HCT116 (cell line): ENCODE results near the gene ZBTB20. TPM values are rescaled to one million over a fixed set of nuclear protein-coding genes. Genes with fewer than 3 reads are reported as not detected.

Experiments
- ATAC-seq: fragments of 200-7000 bp; cut with Tn5 transposase; 2 replicates; pipeline ENCODE4 v1.9.1; 2020; ENCODE audit warnings: mild to moderate bottlenecking, moderate library complexity
- BruUV-seq: library from RNA; stranded (reverse); fragments of 400-500 nt; replicated peaks from 2 replicates; lab custom pipeline; 2021; lab: Mats Ljungman, UMichigan
- CTCF ChIA-PET: fragments of 300-600 bp; sonication (Branson Sonifier 250); formaldehyde crosslinking; loops from one replicate; lab custom pipeline; 2021; ENCODE audit warnings: antibody characterized with exemption; lab: Charles Lee
- POLR2A ChIA-PET: fragments of 300-600, 350-600 bp; sonication (Branson Sonifier 250); formaldehyde crosslinking; loops from one replicate; lab custom pipeline; 2021; ENCODE audit warnings: antibody characterized with exemption; lab: Charles Lee
- RAD21 ChIA-PET, 2 experiments: fragments of 300-600 bp; sonication (Branson Sonifier 250); formaldehyde crosslinking; loops; one replicate each; lab custom pipeline; 2023; ENCODE audit warnings: low total read pairs in 2 of 2; ENCODE audit not compliant: uncharacterized antibody in 2 of 2, unreplicated experiment in 2 of 2, low non-redundant PET in 1 of 2; lab: Charles Lee
- DNase-seq: peaks from one replicate; pipeline ENCODE4 v3.0.0-alpha.2; 2010; ENCODE audit warnings: low read depth, low spot score
- H2AFZ ChIP-seq: fragments of 200-600 bp; shearing (Covaris generic), sonication (generic); 2 replicates; pipeline ENCODE4 v1.6.1; 2017; ENCODE audit warnings: low read depth, mixed run types, mixed read lengths, antibody characterized with exemption, low read length; ENCODE audit not compliant: poor library complexity, severe bottlenecking
- H3K27ac ChIP-seq: 2 replicates; pipeline ENCODE4 v1.5.1; 2012; ENCODE audit warnings: low read depth, low read length
- H3K27me3 ChIP-seq: fragments of 200-600 bp; sonication (generic); 2 replicates; pipeline ENCODE4 v1.6.1; 2016; ENCODE audit warnings: mixed run types, low read length, mixed read lengths; ENCODE audit not compliant: insufficient read depth
- H3K36me3 ChIP-seq, 2 experiments: fragments of 200-500 bp in 1 of 2; fragments of 200-600 bp in 1 of 2; sonication (Bioruptor generic) in 1 of 2; sonication (generic) in 1 of 2; 2 replicates each; pipeline versions ENCODE4 v1.5.1 to v1.6.1; 2014 to 2016; ENCODE audit warnings: low read length in 2 of 2, inconsistent platforms in 1 of 2, mixed read lengths in 1 of 2, mixed run types in 1 of 2; ENCODE audit not compliant: insufficient read depth in 2 of 2, control insufficient read depth in 1 of 2
- H3K4me1 ChIP-seq, 2 experiments: fragments of 200-600 bp in 1 of 2; sonication (generic) in 1 of 2; 2 replicates each; pipeline versions ENCODE4 v1.5.1 to v1.6.1; 2012 to 2017; ENCODE audit warnings: low read length in 2 of 2, inconsistent platforms in 1 of 2, mild to moderate bottlenecking in 1 of 2, mixed read lengths in 1 of 2, mixed run types in 1 of 2, moderate library complexity in 1 of 2; ENCODE audit not compliant: insufficient read depth in 2 of 2, control insufficient read depth in 1 of 2
- H3K4me2 ChIP-seq: fragments of 200-600 bp; sonication (generic); 2 replicates; pipeline ENCODE4 v1.6.1; 2017; ENCODE audit warnings: mixed run types, low read length, mixed read lengths
- H3K4me3 ChIP-seq, 2 experiments: fragments of 200-600 bp in 1 of 2; sonication (generic) in 1 of 2; replicated peaks in 1 of 2; 2 replicates each; pipeline ENCODE4 v1.5.1; 2011 to 2016; ENCODE audit warnings: low read length in 2 of 2, control low read depth in 1 of 2, low read depth in 1 of 2, mild to moderate bottlenecking in 1 of 2, mixed read lengths in 1 of 2, mixed run types in 1 of 2
- H3K79me2 ChIP-seq: fragments of 200-600 bp; sonication (generic); 2 replicates; pipeline ENCODE4 v1.6.1; 2017; ENCODE audit warnings: mild to moderate bottlenecking, mixed run types, low read length, moderate library complexity, mixed read lengths; ENCODE audit not compliant: insufficient read depth
- H3K9ac ChIP-seq: fragments of 200-600 bp; sonication (generic); 2 replicates; pipeline ENCODE4 v1.6.1; 2016; ENCODE audit warnings: low read length, mixed read lengths
- H3K9me2 ChIP-seq: fragments of 200-600 bp; sonication (generic), shearing (Covaris generic); 2 replicates; pipeline ENCODE4 v1.6.1; 2017; ENCODE audit warnings: mixed run types, mild to moderate bottlenecking, moderate library complexity; ENCODE audit not compliant: insufficient read depth
- H3K9me3 ChIP-seq, 2 experiments: fragments of 200-500 bp in 1 of 2; fragments of 200-600 bp in 1 of 2; sonication (Bioruptor generic) in 1 of 2; sonication (generic) in 1 of 2; 2 replicates each; pipeline ENCODE4 v1.6.1; 2014 to 2017; ENCODE audit warnings: low read length in 2 of 2, mixed read lengths in 2 of 2, inconsistent platforms in 1 of 2, low read depth in 1 of 2, mild to moderate bottlenecking in 1 of 2, mixed run types in 1 of 2, moderate library complexity in 1 of 2; ENCODE audit not compliant: control insufficient read depth in 1 of 2, insufficient read depth in 1 of 2
- H4K20me1 ChIP-seq: fragments of 200-600 bp; sonication (generic), shearing (Covaris generic); 2 replicates; pipeline ENCODE4 v1.6.1; 2017; ENCODE audit warnings: mixed run types, mild to moderate bottlenecking, moderate library complexity; ENCODE audit not compliant: insufficient read depth
- CBX3 ChIP-seq: IDR thresholded peaks from 2 replicates; pipeline ENCODE4 v1.6.1; 2012; ENCODE audit warnings: low read depth
- CTCF ChIP-seq, 3 experiments: fragments of 200-600 bp in 1 of 3; sonication (generic) in 1 of 3; IDR thresholded peaks in 2 of 3; conservative IDR thresholded peaks in 1 of 3; 2 replicates each; pipeline ENCODE4 v1.5.1; 2012 to 2017; ENCODE audit warnings: low read depth in 2 of 3, low read length in 2 of 3, antibody characterized with exemption in 1 of 3, borderline replicate concordance in 1 of 3, control low read depth in 1 of 3, mild to moderate bottlenecking in 1 of 3, mixed read lengths in 1 of 3, mixed run types in 1 of 3, moderate library complexity in 1 of 3; ENCODE audit not compliant: insufficient read depth in 1 of 3
- EGR1 ChIP-seq: IDR thresholded peaks from 2 replicates; pipeline ENCODE4 v1.6.1; 2012; ENCODE audit warnings: low read depth
- POLR2A ChIP-seq: IDR thresholded peaks from 2 replicates; pipeline ENCODE4 v1.7.0; 2011; ENCODE audit warnings: borderline replicate concordance; ENCODE audit not compliant: insufficient read depth, insufficient read length; ENCODE audit errors: extremely low read depth
- POLR2AphosphoS5 ChIP-seq: IDR thresholded peaks from 2 replicates; pipeline ENCODE4 v1.6.1; 2011; ENCODE audit warnings: mild to moderate bottlenecking, low read depth, low read length, moderate library complexity
- TCF7L2 ChIP-seq: IDR thresholded peaks from 2 replicates; pipeline ENCODE4 v1.7.0; 2011; ENCODE audit warnings: borderline replicate concordance, inconsistent platforms; ENCODE audit not compliant: insufficient read depth, insufficient read length; ENCODE audit errors: extremely low read depth
- ZFX ChIP-seq: fragments of 450-650 bp; IDR thresholded peaks from 2 replicates; pipeline ENCODE4 v1.6.1; 2017
- intact Hi-C: fragments of 100-400 bp; cut with micrococcal nuclease; formaldehyde crosslinking; loops from 2 replicates; pipeline ENCODE4 v1.10.0; 2022
- total RNA-seq: library from RNA; stranded (reverse); gene quantifications from one replicate; pipeline ENCODE4 v1.2.1, GENCODE V29; 2021; ENCODE audit not compliant: unreplicated experiment
- TF ChIP-seq, protein P1 (sequence below): IDR thresholded peaks from 2 replicates; pipeline ENCODE4 v1.6.1; 2011; ENCODE audit warnings: mild to moderate bottlenecking, low read length, moderate library complexity; ENCODE audit not compliant: insufficient replicate concordance; ENCODE audit errors: extremely low read depth
- TF ChIP-seq, protein P2 (sequence below): IDR thresholded peaks from 2 replicates; pipeline ENCODE4 v1.6.1; 2012

Gene ZBTB20
- total RNA-seq, 1 experiment from 2014 or later: 42.1 TPM

GRCh38 chr3:114307832-114308231 is 839.3 kb downstream of the ZBTB20 start (continued):
- no peak for TF ChIP-seq POLR2A

DNA sequence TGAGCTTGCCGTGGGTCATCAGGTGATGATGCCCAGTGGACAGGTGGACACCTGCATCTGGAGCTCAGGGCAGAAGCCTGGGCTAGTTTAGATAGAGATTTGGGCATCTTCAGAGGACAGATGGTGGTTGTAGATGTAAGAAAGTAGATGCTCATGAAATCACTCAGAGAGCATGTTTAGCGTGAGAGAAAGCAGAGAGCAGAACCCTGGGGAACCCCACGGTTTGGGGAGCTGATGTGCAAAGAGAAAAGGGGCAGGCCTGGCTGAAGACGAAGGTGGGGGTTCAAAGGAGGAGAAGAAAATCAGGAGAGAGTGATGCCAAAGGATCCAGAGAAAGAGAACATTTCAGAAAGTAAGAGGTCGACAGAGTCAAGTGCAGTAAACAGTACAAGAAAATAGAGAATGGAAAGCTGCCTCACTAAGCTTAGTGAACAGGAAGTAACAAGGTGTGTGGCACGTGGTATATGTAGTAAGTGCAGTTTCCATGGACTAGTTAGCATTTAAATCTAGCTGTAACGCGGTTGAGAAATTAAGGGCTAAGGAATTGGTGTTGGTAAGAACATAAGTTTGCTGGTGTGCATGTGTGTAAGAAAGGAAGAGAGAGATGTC is 839.8 kb downstream of the ZBTB20 start:
- Histone ChIP-seq H3K79me2 (no peaks in the 10 kb centered on the region), H3K36me3 (no peaks in the 10 kb centered on the region)
- POLR2A ChIA-PET: no interaction called here
- TF ChIP-seq, protein P1, sequence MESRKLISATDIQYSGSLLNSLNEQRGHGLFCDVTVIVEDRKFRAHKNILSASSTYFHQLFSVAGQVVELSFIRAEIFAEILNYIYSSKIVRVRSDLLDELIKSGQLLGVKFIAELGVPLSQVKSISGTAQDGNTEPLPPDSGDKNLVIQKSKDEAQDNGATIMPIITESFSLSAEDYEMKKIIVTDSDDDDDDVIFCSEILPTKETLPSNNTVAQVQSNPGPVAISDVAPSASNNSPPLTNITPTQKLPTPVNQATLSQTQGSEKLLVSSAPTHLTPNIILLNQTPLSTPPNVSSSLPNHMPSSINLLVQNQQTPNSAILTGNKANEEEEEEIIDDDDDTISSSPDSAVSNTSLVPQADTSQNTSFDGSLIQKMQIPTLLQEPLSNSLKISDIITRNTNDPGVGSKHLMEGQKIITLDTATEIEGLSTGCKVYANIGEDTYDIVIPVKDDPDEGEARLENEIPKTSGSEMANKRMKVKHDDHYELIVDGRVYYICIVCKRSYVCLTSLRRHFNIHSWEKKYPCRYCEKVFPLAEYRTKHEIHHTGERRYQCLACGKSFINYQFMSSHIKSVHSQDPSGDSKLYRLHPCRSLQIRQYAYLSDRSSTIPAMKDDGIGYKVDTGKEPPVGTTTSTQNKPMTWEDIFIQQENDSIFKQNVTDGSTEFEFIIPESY: no peak
- TF ChIP-seq EGR1 (no peak), ZFX (no peak), POLR2AphosphoS5 (no peak), CBX3 (no peak), CTCF (IDR thresholded peaks at IDR 0.05 in 2 of 3, conservative IDR thresholded peaks at IDR 0.05 in 1 of 3; ENCODE audit: borderline replicate concordance in 1 of 3, insufficient read depth in 1 of 3, low read depth in 2 of 3, low read length in 2 of 3) (no peak), TCF7L2 (no peak)
- TF ChIP-seq, protein P2, sequence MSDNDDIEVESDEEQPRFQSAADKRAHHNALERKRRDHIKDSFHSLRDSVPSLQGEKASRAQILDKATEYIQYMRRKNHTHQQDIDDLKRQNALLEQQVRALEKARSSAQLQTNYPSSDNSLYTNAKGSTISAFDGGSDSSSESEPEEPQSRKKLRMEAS: no peak
- TF ChIP-seq, all 23 proteins: peak for 0
- Histone ChIP-seq H3K9me2 (no peaks in the 10 kb centered on the region), H3K27ac (no peak overlapping the region), H3K27me3 (no peaks in the 10 kb centered on the region), H2AFZ (no peak overlapping the region), H3K4me2 (no peak overlapping the region), H4K20me1 (no peaks in the 10 kb centered on the region), H3K9ac (no peak overlapping the region), H3K4me3 (no peak overlapping the region), H3K9me3 (no peaks in the 10 kb centered on the region), H3K4me1 (no peaks in the 10 kb centered on the region)
- ATAC-seq (no peak), DNase-seq (no peak)
- intact Hi-C loops: no loop called here
- CTCF ChIA-PET: interaction anchor here (1.2 kb wide), 1 partner anchor 16 kb away, joined by 3 read pairs; no protein-coding TSS in a partner anchor
- RAD21 ChIA-PET: no interaction called here
- BruUV-seq: no TSS peak
